AG04449 (cell line): ENCODE results near the gene SUCLG2.
"Not testable (repeated sequence)": the region's sequence is repeated elsewhere in the genome, so short reads cannot be mapped to it uniquely, and the experiment has no call there.

Experiments
- CTCF ChIA-PET: fragments of 350-600 bp; formaldehyde crosslinking; extraction: SDS; loops from one replicate; lab custom pipeline; 2021; ENCODE audit warnings: antibody characterized with exemption; lab: Yijun Ruan, JAX
- POLR2A ChIA-PET: fragments of 400-600, 350-600 bp; formaldehyde crosslinking; extraction: SDS; loops from one replicate; lab custom pipeline; 2020; ENCODE audit warnings: antibody characterized with exemption, inconsistent platforms; lab: Yijun Ruan, JAX
- DNase-seq: peaks from one replicate; pipeline ENCODE4 v3.0.0-alpha.2; 2010; ENCODE audit warnings: low read depth, low spot score
- H3K4me3 ChIP-seq: 2 replicates; pipeline ENCODE4 v1.5.1; 2011; ENCODE audit warnings: low read depth, mild to moderate bottlenecking, control low read depth, low read length
- CTCF ChIP-seq: IDR thresholded peaks from one replicate; pipeline ENCODE4 v1.5.1; 2011; ENCODE audit warnings: mild to moderate bottlenecking, moderate library complexity, low read length, control low read depth, inconsistent platforms; ENCODE audit not compliant: insufficient read depth; ENCODE audit errors: missing control alignments

Gene SUCLG2

GRCh38 chr3:67593761-67594234 lies 60.6 kb downstream of the SUCLG2 start:
- ChIA-PET POLR2A (no interaction called here), CTCF (interaction anchor here (1.7 kb wide), 1 partner anchor 12 kb away, joined by 10 read pairs; no protein-coding TSS in a partner anchor)
- no peak overlapping the region for H3K4me3 ChIP-seq
- TF ChIP-seq CTCF, result no peak
- DNase-seq, result no peak

- no peak for DNase-seq
- ChIA-PET CTCF (interaction anchor here (0.6 to 1.4 kb wide), 2 partner anchors 34 to 208 kb away, joined by 3 to 4 read pairs; no protein-coding TSS in a partner anchor), POLR2A (no interaction called here)
- no peak for TF ChIP-seq CTCF
- H3K4me3 ChIP-seq, result no peak overlapping the region
Measured at GRCh38 chr3:67592057-67592456, 62.4 kb downstream of the SUCLG2 start.

GRCh38 chr3:67587811-67588210 lies 66.6 kb downstream of the SUCLG2 start:
- DNase-seq, result no peak
- no peak overlapping the region for H3K4me3 ChIP-seq
- no peak for TF ChIP-seq CTCF
- ChIA-PET POLR2A (interaction anchor here (1.2 kb wide), 1 partner anchor 37 kb away, joined by 3 read pairs; no protein-coding TSS in a partner anchor), CTCF (no interaction called here)

GRCh38 chr3:67587301-67587700 lies 67.1 kb downstream of the SUCLG2 start:
- CTCF ChIA-PET, result no interaction called here
- H3K4me3 ChIP-seq, result no peak overlapping the region
- no peak for DNase-seq
- TF ChIP-seq CTCF, result no peak
- POLR2A ChIA-PET, result interaction anchor here (1.2 kb wide), 1 partner anchor 38 kb away, joined by 3 read pairs; no protein-coding TSS in a partner anchor

GRCh38 chr3:67584608-67585007 lies 69.8 kb downstream of the SUCLG2 start:
- H3K4me3 ChIP-seq, POLR2A ChIA-PET, CTCF ChIA-PET, DNase-seq: not testable (repeated sequence)

- no peak overlapping the region for H3K4me3 ChIP-seq
- TF ChIP-seq CTCF, result no peak
- no peak for DNase-seq
- POLR2A ChIA-PET, result no interaction called here
- CTCF ChIA-PET, result no interaction called here
Measured at GRCh38 chr3:67580430-67581000, 73.9 kb downstream of the SUCLG2 start.

GRCh38 chr3:67578416-67578815 lies 76.0 kb downstream of the SUCLG2 start:
- CTCF ChIA-PET, result interaction anchor here (1.6 kb wide), 1 partner anchor 28 kb away, joined by 3 read pairs; no protein-coding TSS in a partner anchor
- POLR2A ChIA-PET, result no interaction called here
- no peak for TF ChIP-seq CTCF
- H3K4me3 ChIP-seq, result no peak overlapping the region
- no peak for DNase-seq
